Ectodermal cell (in vitro differentiated cells): Measurements from ENCODE around the gene GPSM3. TPM values are rescaled to one million over a fixed set of nuclear protein-coding genes. Genes with fewer than 3 reads are reported as not detected.

Experiments used
- H3K27ac ChIP-seq: 2 replicates; pipeline ENCODE4 v1.7.0; 2013; ENCODE audit warnings: mild to moderate bottlenecking, low read depth, low read length; ENCODE audit not compliant: insufficient read depth, poor library complexity, severe bottlenecking
- H3K27me3 ChIP-seq: 2 replicates; pipeline ENCODE4 v1.7.0; 2013; ENCODE audit warnings: mild to moderate bottlenecking, low read length; ENCODE audit not compliant: insufficient read depth, control insufficient read depth, poor library complexity, severe bottlenecking
- H3K36me3 ChIP-seq: one replicate; pipeline ENCODE4 v1.7.0; 2013; ENCODE audit warnings: low read length; ENCODE audit not compliant: control insufficient read depth, insufficient read depth
- H3K4me1 ChIP-seq: one replicate; pipeline ENCODE4 v1.7.0; 2013; ENCODE audit warnings: low read length; ENCODE audit not compliant: control insufficient read depth, insufficient read depth
- H3K4me3 ChIP-seq: 2 replicates; pipeline ENCODE4 v1.7.0; 2013; ENCODE audit warnings: low read depth, low read length, control low read depth; ENCODE audit not compliant: insufficient read depth
- H3K9me3 ChIP-seq: 2 replicates; pipeline ENCODE4 v1.7.0; 2013; ENCODE audit warnings: mild to moderate bottlenecking, low read length, moderate library complexity; ENCODE audit not compliant: control insufficient read depth
- WGBS, 2 experiments: methylation state at CpG; one replicate each; pipeline ENCODE4 v1.1.7; 2013; ENCODE audit warnings: missing lambda C conversion rate in 2 of 2; 5-methylcytosine and 5-hydroxymethylcytosine counted together
- polyA plus RNA-seq, 4 experiments: library from polyadenylated mRNA; stranded (reverse); fragments of 50-300 nt; gene quantifications; one replicate each; pipeline ENCODE4 v1.2.3, GENCODE V29; 2013

The GPSM3 gene
- 9.4 TPM for polyA plus RNA-seq (2013, experiment 1 of 4)
- 9.5 TPM for polyA plus RNA-seq (2013, experiment 2 of 4)
- polyA plus RNA-seq (2013, experiment 3 of 4) = 6.5 TPM
- 8.6 TPM for polyA plus RNA-seq (2013, experiment 4 of 4)

DNA sequence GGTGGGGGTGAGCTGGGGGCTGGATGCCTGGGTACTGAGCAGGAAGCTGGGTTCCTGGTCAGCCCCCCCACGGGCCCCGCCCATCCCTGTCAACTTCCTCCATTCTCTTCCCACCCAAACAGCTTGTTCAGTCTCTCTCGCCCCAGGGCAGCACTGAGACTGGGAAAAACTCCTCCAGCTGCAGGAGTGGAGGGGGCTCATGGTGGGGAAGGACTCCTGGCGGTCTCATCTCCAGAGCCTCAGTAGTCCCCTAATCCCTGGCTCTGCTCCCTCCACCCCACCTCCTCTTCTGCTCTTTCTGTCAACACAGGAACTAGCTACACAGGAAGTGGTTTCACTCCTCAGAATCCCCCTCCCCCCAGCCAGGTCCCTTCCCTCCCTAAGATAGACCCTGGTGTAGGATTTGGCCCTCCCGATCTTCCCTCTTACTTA is at the start of gene GPSM3:
Gene GPSM3, minus strand, starts transcription at position 36 of the 432 bp plus-strand sequence. CDS start 130 bp downstream, outside the sequence.
- Histone ChIP-seq H3K4me3 (no peak within 1 kb of the TSS), H3K36me3 (peaks cover 1% of the 10 kb centered on the region), H3K4me1 (peaks cover 41% of the 10 kb centered on the region), H3K27ac (no peak within 1 kb of the TSS), H3K9me3 (no peaks in the 10 kb centered on the region), H3K27me3 (no peaks in the 10 kb centered on the region)
- 62 to 67% methylated on average over 2 to 5 of the region's 5 CpGs for WGBS, 2 experiments

DNA sequence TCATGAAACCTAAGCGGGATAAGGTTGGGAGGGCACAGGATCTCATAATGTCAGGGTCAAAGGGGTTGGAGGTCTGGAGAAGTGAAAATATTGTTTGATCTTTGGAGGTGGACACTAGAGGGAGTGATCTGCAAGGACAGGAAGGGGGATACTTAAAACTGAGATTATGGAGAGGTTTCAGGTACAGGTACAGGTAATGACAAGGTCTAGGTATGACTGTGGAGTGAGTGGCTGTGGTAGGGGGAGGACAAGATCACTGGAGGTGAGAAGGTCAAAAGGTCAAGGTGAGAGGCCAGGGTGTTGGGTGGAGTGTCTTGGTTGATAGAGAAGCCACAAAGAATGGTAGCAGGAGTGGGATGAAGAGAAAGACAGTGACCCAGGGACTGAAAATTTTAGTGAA is 48.2 kb upstream of the GPSM3 start:
- WGBS, 2 experiments = 88 to 92% methylated on average over 1 of the region's 1 CpG
- no peaks in the 10 kb centered on the region for H3K36me3 ChIP-seq
- no peak overlapping the region for H3K4me3 ChIP-seq
- H3K4me1 ChIP-seq = no peaks in the 10 kb centered on the region
- peaks cover 4% of the 10 kb centered on the region for H3K27me3 ChIP-seq
- H3K9me3 ChIP-seq = no peaks in the 10 kb centered on the region
- no peak overlapping the region for H3K27ac ChIP-seq

DNA sequence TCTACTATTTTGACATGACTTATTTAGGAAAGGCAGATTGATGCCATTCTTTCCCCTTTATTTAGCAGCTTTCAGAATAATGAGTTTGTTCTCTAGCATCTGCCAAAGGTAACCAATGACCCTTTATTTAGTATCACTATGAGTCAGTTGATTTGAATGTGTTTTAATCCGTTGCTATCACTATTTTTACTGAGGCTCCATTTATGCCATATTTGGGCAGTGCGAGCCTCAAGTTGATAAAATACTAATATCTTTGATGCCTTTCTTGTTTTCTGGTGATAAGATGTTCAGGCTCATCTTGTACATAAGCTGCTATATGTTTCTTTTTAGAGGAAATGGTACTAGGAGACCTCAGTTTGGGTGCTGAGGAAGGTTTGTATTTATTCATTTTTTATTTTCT is 47.0 kb upstream of the GPSM3 start:
- no peaks in the 10 kb centered on the region for H3K4me1 ChIP-seq
- H3K27me3 ChIP-seq = peaks cover 4% of the 10 kb centered on the region
- H3K9me3 ChIP-seq = no peaks in the 10 kb centered on the region
- H3K27ac ChIP-seq = no peak overlapping the region
- 83 to 94% methylated on average over 2 of the region's 2 CpGs for WGBS, 2 experiments
- H3K36me3 ChIP-seq = no peaks in the 10 kb centered on the region
- no peak overlapping the region for H3K4me3 ChIP-seq

DNA sequence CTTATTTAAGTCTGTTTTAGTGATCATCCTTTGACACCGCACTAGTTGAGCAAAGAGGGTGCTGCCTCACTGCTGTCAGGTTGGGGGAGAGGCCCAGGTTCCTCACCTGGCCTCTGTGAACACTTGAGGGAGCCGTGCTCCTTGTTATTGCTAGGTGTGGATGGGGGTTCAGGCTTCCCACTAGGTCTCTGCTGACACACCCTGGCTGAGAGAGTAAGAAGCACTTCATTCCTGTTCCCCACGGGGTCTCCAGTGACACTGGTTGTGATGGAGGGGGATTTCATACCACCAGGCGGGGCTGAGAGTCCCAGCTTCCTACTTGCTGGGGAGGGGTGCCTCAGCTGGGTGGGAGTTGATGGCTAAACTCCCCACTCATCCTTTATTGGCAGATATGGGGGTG is 42.5 kb upstream of the GPSM3 start:
- Histone ChIP-seq H3K27ac (no peak overlapping the region), H3K4me3 (no peak overlapping the region), H3K27me3 (no peaks in the 10 kb centered on the region), H3K4me1 (no peaks in the 10 kb centered on the region), H3K9me3 (no peaks in the 10 kb centered on the region), H3K36me3 (no peaks in the 10 kb centered on the region)
- 66 to 67% methylated on average over 4 of the region's 4 CpGs for WGBS, 2 experiments

- no peaks in the 10 kb centered on the region for H3K36me3 ChIP-seq
Observed at GRCh38 chr6:32226434-32226833, 34.0 kb upstream of the GPSM3 start.

GRCh38 chr6:32224696-32225095 is 32.3 kb upstream of the GPSM3 start:
- Histone ChIP-seq H3K27me3 (no peaks in the 10 kb centered on the region), H3K36me3 (no peaks in the 10 kb centered on the region), H3K4me3 (no peak overlapping the region), H3K9me3 (no peaks in the 10 kb centered on the region), H3K4me1 (no peaks in the 10 kb centered on the region), H3K27ac (no peak overlapping the region)
- WGBS, 2 experiments = 87% methylated on average over 2 of the region's 2 CpGs

More at GRCh38 chr6:32226434-32226833, 34.0 kb upstream of the GPSM3 start:
- no peak overlapping the region for H3K27ac ChIP-seq
- no peaks in the 10 kb centered on the region for H3K9me3 ChIP-seq
- H3K4me3 ChIP-seq = no peak overlapping the region
- H3K27me3 ChIP-seq = no peaks in the 10 kb centered on the region
- no peaks in the 10 kb centered on the region for H3K4me1 ChIP-seq
- WGBS, 2 experiments = 92 to 94% methylated on average over 7 of the region's 7 CpGs

DNA sequence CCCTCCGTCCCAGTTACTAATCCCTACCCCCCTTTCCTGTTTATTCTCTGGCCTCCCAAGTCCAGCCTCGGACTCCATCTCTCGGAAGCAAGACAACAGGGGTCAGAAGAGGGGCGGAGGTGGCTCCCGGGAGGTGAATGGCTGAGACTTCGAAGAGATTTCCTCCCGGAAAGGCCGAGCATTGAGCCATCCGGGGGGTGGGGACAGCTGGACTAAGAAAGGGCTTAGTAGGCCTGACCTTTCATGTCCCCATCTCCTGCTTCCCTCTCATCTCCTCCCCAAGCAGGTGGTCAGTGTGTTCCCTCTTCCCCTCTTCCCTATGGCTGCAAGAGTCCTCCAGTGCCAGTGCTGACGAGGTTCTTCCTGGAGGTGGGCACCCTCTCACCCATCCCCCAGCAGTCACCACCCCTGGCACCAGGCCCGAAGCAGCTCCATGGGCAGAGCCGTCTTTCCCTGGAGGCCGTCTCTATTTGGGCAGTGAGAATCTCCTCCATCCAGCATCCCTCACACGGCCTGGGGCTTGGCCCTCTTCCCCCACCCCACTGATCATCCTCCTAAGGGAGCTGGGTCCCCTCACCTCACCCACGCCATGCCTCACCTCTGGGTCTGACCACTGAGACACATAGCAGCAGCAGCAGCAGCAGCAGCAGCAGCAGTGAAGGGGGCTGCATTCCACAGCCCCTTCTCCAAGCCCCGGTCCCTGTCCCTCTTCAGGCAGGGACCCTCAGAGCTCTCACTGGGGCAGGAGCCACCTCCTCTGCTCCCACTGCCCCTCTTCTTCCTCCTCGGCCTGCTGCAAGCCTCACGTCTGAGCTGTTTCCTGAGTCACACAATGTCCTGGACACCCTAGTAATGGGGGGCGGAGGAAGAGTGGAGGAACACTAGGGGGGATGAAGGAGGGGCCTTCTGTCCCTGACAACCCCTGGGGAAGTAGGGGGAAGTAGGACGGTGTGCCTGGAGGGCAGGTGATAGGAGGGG is 31.1 kb upstream of the GPSM3 start, which contains the start of gene NOTCH4:
Gene NOTCH4, minus strand, starts transcription at position 810 of the 978 bp plus-strand sequence. Its CDS starts 139 bp downstream, at position 671.
- no peak within 1 kb of the TSS for H3K4me3 ChIP-seq
- H3K36me3 ChIP-seq = no peaks in the 10 kb centered on the region
- no peak within 1 kb of the TSS for H3K27ac ChIP-seq
- H3K4me1 ChIP-seq = no peaks in the 10 kb centered on the region
- H3K9me3 ChIP-seq = no peaks in the 10 kb centered on the region
- WGBS, 2 experiments = 69 to 73% methylated on average over 20 of the region's 20 CpGs
- no peaks in the 10 kb centered on the region for H3K27me3 ChIP-seq

DNA sequence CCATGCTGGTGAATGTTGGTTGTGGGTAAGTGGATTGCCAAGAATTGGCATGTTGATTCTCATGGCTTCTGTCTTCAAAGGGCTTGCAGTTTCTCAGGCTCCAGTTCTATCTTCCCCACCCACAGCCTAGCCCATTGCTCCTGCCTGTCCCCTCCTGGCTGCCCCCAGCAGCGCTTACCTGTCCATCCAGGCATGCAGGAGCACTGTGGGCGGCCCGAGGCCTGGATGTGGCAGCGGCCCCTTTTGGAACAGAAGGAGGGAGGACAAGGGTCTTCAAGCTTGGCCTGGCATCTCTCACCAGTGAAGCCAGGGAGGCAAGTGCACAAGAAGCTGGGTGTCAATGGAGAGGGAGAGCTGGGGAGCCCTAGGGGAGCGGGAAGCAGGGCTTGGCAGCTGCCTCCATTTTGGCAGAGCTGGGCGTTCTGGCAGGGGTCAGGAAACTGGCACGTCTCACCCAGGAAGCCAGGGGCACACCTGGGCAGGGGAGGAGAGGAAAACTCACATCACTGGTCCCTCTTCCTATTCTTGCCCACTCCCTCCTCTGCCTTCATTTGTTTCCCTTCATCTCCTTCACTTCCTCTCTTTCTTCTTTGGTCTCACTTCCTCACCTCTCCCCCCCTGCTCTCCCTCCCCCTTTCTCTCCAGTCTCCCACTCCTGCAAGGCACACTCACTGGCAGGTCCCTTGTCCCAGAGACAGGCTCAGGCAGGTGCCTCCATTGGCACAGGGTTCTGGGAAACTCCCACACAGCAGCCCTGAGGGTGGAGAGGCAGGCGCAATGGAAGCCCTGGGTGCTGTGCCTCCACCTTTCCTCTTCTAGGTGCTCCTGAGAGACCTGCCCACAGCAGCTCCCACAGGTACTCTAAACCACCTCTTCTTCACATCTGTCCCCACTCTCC is 30.1 kb upstream of the GPSM3 start:
- Histone ChIP-seq H3K36me3 (no peaks in the 10 kb centered on the region), H3K27ac (no peak overlapping the region), H3K9me3 (no peaks in the 10 kb centered on the region), H3K27me3 (no peaks in the 10 kb centered on the region), H3K4me1 (no peaks in the 10 kb centered on the region), H3K4me3 (no peak overlapping the region)
- 93% methylated on average over 8 of the region's 8 CpGs for WGBS, 2 experiments

DNA sequence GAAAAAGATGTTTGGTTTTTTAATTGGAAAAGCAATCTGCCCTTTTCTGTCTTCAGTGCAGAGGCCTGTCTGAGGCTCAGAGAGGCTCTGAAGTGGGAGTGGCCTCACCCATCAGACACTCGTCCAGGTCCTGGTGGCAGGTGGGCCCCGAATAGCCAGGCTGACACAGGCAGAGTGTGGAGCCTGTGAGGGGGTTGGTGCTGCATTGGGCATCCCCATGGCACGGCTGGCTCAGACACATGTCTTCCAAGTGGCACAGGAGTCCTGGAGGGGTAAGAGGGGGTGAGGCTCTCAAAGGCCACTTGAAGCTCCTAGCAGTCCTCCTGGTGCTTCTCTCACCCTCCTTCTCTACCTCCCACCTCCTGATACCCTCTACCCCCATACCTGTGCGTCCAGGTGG is 27.6 kb upstream of the GPSM3 start:
- Histone ChIP-seq H3K36me3 (no peaks in the 10 kb centered on the region), H3K27me3 (no peaks in the 10 kb centered on the region), H3K4me3 (no peak overlapping the region), H3K27ac (no peak overlapping the region), H3K9me3 (no peaks in the 10 kb centered on the region), H3K4me1 (no peaks in the 10 kb centered on the region)
- WGBS, 2 experiments = 83 to 91% methylated on average over 4 of the region's 4 CpGs
